Heart left ventricle (tissue), 13 donors: Measurements from ENCODE around the gene SCML2.

Source experiments
- CTCF ChIP-seq, 12 donors: fragments of 200-600 bp; sonication (generic) in 4 of 12; IDR thresholded peaks; one replicate each; pipeline versions ENCODE4 v1.5.0 to v1.8.0; 2018 to 2022; ENCODE audit warnings: antibody characterized with exemption in 12 of 12, mild to moderate bottlenecking in 5 of 12
- POLR2A ChIP-seq, 2 donors: fragments of 450-650 bp; IDR thresholded peaks; one replicate each; pipeline ENCODE4 v1.6.1; 2017; ENCODE audit warnings: antibody characterized with exemption in 2 of 2, mild to moderate bottlenecking in 2 of 2, moderate library complexity in 2 of 2
- donor health status: ischemic (EF 13 %, LVEDD 7.1; RV severe dilation, severe dysfunction).
- donor health status: DM: no; HTN: yes; CAD: no.
- donor health status: DM: no; HTN: no; CAD: no.
- donor health status: ischemic (EF 25% LVEDD 6.9; RV normal size, moderate dysfunction).
- donor health status: ischemic (EF 25% LVEDD 5.7; RV mildly dilated, moderate dysfunction).
- donor health status: ischemic (EF 35%, LVEDD 5.7; RV mildly dilated, moderate dysfunction).
- donor health status: nonischemic (EF 11% LVEDD 7.7; RV severe dilation, severe dysfunction).
- donor health status: DM: yes; HTN: yes; CAD: no.
- donor health status: PGD.
- donor health status: ischemic (EF 29% LVEDD 5.4; RV normal size, mild dysfunction).
- donor health status: nonischemic (EF 23%, LVEDD 6.1; RV moderate dilation, normal function).

GRCh38 chrX:18401848-18402213 lies 47.3 kb upstream of the SCML2 start:
- TF ChIP-seq CTCF (IDR thresholded peaks at IDR 0.05), result no peak
- no peak for TF ChIP-seq POLR2A (IDR thresholded peaks at IDR 0.05)
